ENCODE results near the gene ADRB2.

The ADRB2 gene

DNA sequence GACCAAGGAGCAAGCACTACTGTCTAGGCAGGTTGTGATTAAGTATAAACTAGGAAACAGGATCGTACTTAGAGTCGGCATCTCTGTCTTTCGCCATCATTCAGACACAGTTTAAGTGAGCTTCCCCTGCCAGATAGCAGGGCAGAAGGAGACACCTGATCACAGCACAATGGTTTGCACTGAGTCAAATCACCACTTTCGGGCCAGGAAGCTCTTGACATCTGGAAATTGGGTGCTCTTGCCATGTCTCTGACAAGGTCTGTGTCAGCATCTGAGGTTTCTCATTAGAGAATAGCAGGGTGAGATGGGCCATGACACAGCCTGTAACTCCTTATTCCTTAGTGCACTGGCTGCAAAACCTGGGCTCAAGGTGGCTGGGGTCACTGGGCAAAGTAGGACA, 8.3 kb downstream of the ADRB2 start:
- no peak for ATAC-seq

GRCh38 chr5:148836272-148837250, 10.2 kb downstream of the ADRB2 start:
- ATAC-seq, result no peak
- TF ChIP-seq TCF4 (CRISPR knock-in tag; IDR thresholded peaks at IDR 0.05; ENCODE audit: borderline replicate concordance), result no peak
- TF ChIP-seq ZNF565 (CRISPR knock-in tag; conservative IDR thresholded peaks at IDR 0.05; ENCODE audit: low read depth), result no peak
- TF ChIP-seq TSHZ2 (CRISPR knock-in tag; IDR thresholded peaks at IDR 0.05), result no peak
- no peak for TF ChIP-seq ARNTL (CRISPR knock-in tag; IDR thresholded peaks at IDR 0.05; ENCODE audit: borderline replicate concordance, low read depth)
- no peak for TF ChIP-seq CREB5 (CRISPR knock-in tag; IDR thresholded peaks at IDR 0.05; ENCODE audit: low read depth)
- no peak for TF ChIP-seq TOX (CRISPR knock-in tag; IDR thresholded peaks at IDR 0.05; ENCODE audit: borderline replicate concordance)

More for the DNA sequence above, 8.3 kb downstream of the ADRB2 start:
- TF ChIP-seq RARB (CRISPR knock-in tag; IDR thresholded peaks at IDR 0.05), result no peak

DNA sequence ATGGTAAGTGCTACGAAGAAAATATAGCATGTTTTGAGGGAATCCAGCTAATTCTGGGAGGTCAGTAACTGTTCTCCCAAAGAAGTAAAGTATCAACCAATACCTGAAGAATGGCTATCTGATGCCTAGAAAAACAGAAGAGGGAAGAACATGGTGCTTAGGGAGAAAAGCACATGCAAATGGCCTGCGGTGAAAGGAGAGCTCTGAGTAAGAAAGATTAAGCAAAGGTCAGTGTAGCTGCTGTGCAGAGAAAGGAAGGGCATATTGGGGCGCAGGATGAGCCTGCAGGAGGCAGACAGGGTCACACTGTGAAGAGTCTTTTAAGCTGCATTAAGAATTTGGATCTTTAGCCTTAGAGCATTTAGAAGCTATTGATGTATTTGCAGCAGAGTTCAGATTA, 11.0 kb downstream of the ADRB2 start:
- no peak for TF ChIP-seq SNAI2 (CRISPR knock-in tag; IDR thresholded peaks at IDR 0.05)
- TF ChIP-seq ARNTL (CRISPR knock-in tag; IDR thresholded peaks at IDR 0.05; ENCODE audit: borderline replicate concordance, low read depth), result no peak
- TF ChIP-seq ZNF8 (CRISPR knock-in tag; IDR thresholded peaks at IDR 0.05), result no peak
- no peak for TF ChIP-seq OSR1 (CRISPR knock-in tag; IDR thresholded peaks at IDR 0.05)
- TF ChIP-seq CSDC2 (CRISPR knock-in tag; IDR thresholded peaks at IDR 0.05), result no peak
- TF ChIP-seq ZC3H10 (CRISPR knock-in tag; IDR thresholded peaks at IDR 0.05), result no peak
- TF ChIP-seq RARB (CRISPR knock-in tag; IDR thresholded peaks at IDR 0.05), result no peak
- no peak for ATAC-seq

DNA sequence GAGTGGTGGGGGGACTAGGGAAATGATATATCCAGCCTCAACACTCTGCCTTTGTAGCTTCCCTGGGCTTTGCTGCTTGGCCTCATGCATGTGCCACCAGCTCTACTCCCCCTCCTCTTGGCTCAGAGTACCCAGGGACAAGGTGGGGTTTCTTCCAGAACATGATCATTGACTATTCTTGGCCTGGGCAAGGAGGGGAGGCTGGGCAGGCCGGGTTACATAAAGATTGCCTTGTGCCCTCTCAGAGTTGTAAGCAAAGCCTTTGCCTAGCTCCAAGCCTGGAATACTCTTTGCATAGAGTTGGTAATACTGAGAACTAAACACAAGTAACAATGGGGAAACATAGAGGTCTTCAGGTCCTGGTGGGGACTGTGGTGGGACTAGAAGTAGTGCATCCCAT, 11.9 kb downstream of the ADRB2 start:
- ATAC-seq, result no peak
- TF ChIP-seq OSR1 (CRISPR knock-in tag; IDR thresholded peaks at IDR 0.05) (no peak), ARNTL (CRISPR knock-in tag; IDR thresholded peaks at IDR 0.05; ENCODE audit: borderline replicate concordance, low read depth) (no peak)

- no peak for ATAC-seq
Measured at GRCh38 chr5:148839960-148840359, 13.5 kb downstream of the ADRB2 start.

More at GRCh38 chr5:148839960-148840359, 13.5 kb downstream of the ADRB2 start:
- TF ChIP-seq PPARA (CRISPR knock-in tag; IDR thresholded peaks at IDR 0.05; ENCODE audit: borderline replicate concordance) (no peak), OSR1 (CRISPR knock-in tag; IDR thresholded peaks at IDR 0.05) (no peak), SNAI2 (CRISPR knock-in tag; IDR thresholded peaks at IDR 0.05) (no peak), TSHZ2 (CRISPR knock-in tag; IDR thresholded peaks at IDR 0.05) (no peak), POU6F1 (CRISPR knock-in tag; IDR thresholded peaks at IDR 0.05; ENCODE audit: borderline replicate concordance, low read depth) (no peak), PATZ1 (CRISPR knock-in tag; IDR thresholded peaks at IDR 0.05; ENCODE audit: borderline replicate concordance) (no peak), RARB (CRISPR knock-in tag; IDR thresholded peaks at IDR 0.05) (no peak), ESRRG (CRISPR knock-in tag; IDR thresholded peaks at IDR 0.05) (no peak), ZNF565 (CRISPR knock-in tag; conservative IDR thresholded peaks at IDR 0.05; ENCODE audit: low read depth) (no peak), TCF4 (CRISPR knock-in tag; IDR thresholded peaks at IDR 0.05; ENCODE audit: borderline replicate concordance) (no peak), ARNTL (CRISPR knock-in tag; IDR thresholded peaks at IDR 0.05; ENCODE audit: borderline replicate concordance, low read depth) (no peak)
- TF ChIP-seq, protein P1, sequence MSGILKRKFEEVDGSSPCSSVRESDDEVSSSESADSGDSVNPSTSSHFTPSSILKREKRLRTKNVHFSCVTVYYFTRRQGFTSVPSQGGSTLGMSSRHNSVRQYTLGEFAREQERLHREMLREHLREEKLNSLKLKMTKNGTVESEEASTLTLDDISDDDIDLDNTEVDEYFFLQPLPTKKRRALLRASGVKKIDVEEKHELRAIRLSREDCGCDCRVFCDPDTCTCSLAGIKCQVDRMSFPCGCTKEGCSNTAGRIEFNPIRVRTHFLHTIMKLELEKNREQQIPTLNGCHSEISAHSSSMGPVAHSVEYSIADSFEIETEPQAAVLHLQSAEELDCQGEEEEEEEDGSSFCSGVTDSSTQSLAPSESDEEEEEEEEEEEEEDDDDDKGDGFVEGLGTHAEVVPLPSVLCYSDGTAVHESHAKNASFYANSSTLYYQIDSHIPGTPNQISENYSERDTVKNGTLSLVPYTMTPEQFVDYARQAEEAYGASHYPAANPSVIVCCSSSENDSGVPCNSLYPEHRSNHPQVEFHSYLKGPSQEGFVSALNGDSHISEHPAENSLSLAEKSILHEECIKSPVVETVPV (CRISPR knock-in tag; IDR thresholded peaks at IDR 0.05), result no peak
